Mesenchymal stem cell (in vitro differentiated cells and primary cell): Measurements from ENCODE around the gene ELMO1.

Experiments used
- DNase-seq: peaks from one replicate; pipeline ENCODE4 v3.0.0-alpha.2; 2013
- H2AFZ ChIP-seq: one replicate; pipeline ENCODE4 v1.6.1; 2013; ENCODE audit warnings: low read depth, mild to moderate bottlenecking, control low read depth, inconsistent platforms, low read length, moderate library complexity
- H2AK5ac ChIP-seq: 2 replicates; pipeline ENCODE4 v1.6.1; 2013; ENCODE audit warnings: low read length, moderate library complexity, mild to moderate bottlenecking, inconsistent platforms; ENCODE audit not compliant: severe bottlenecking
- H2BK120ac ChIP-seq: one replicate; pipeline ENCODE4 v1.6.1; 2013; ENCODE audit warnings: low read depth, mild to moderate bottlenecking, inconsistent platforms, low read length, moderate library complexity
- H2BK12ac ChIP-seq, 2 experiments: one replicate each; pipeline ENCODE4 v1.6.1; 2013; ENCODE audit warnings: inconsistent platforms in 2 of 2, low read length in 2 of 2, mild to moderate bottlenecking in 2 of 2, moderate library complexity in 2 of 2, control low read depth in 1 of 2
- H2BK15ac ChIP-seq: one replicate; pipeline ENCODE4 v1.6.1; 2013; ENCODE audit warnings: mild to moderate bottlenecking, low read depth, inconsistent platforms; ENCODE audit not compliant: poor library complexity, severe bottlenecking
- H2BK5ac ChIP-seq: 2 replicates; pipeline ENCODE4 v1.6.1; 2013; ENCODE audit warnings: low read depth, mild to moderate bottlenecking, low read length, control low read depth, inconsistent platforms; ENCODE audit not compliant: poor library complexity, severe bottlenecking
- H3K14ac ChIP-seq, 2 experiments: one replicate each; pipeline ENCODE4 v1.6.1; 2013; ENCODE audit warnings: inconsistent platforms in 2 of 2, low read length in 2 of 2, control low read depth in 1 of 2, mild to moderate bottlenecking in 1 of 2, moderate library complexity in 1 of 2
- H3K18ac ChIP-seq, 2 experiments: one replicate each; pipeline ENCODE4 v1.6.1; 2013; ENCODE audit warnings: inconsistent platforms in 2 of 2, low read length in 2 of 2, control low read depth in 1 of 2, low read depth in 1 of 2, mild to moderate bottlenecking in 1 of 2
- H3K23ac ChIP-seq, 2 experiments: one replicate each; pipeline ENCODE4 v1.6.1; 2013; ENCODE audit warnings: inconsistent platforms in 2 of 2, low read length in 2 of 2, mild to moderate bottlenecking in 2 of 2, moderate library complexity in 2 of 2, control low read depth in 1 of 2
- H3K27ac ChIP-seq: 2 replicates; pipeline ENCODE4 v1.5.1; 2013; ENCODE audit warnings: mild to moderate bottlenecking, moderate library complexity, low read length, control low read depth, inconsistent platforms; ENCODE audit not compliant: poor library complexity, severe bottlenecking
- H3K27me3 ChIP-seq, 2 experiments: 2 replicates each; pipeline versions ENCODE4 v1.6.1 to v1.7.0; 2013; ENCODE audit warnings: low read length in 2 of 2, mild to moderate bottlenecking in 2 of 2, moderate library complexity in 2 of 2, control low read depth in 1 of 2, inconsistent platforms in 1 of 2; ENCODE audit not compliant: control insufficient read depth in 1 of 2, insufficient read depth in 1 of 2
- H3K36me3 ChIP-seq, 2 experiments: 2 replicates each; pipeline versions ENCODE4 v1.6.1 to v1.7.0; 2013; ENCODE audit warnings: low read length in 2 of 2, control low read depth in 1 of 2, inconsistent platforms in 1 of 2, low read depth in 1 of 2, mild to moderate bottlenecking in 1 of 2; ENCODE audit not compliant: insufficient read depth in 2 of 2, control insufficient read depth in 1 of 2
- H3K4ac ChIP-seq, 2 experiments: one replicate each; pipeline ENCODE4 v1.6.1; 2013; ENCODE audit warnings: inconsistent platforms in 2 of 2, low read length in 2 of 2, mild to moderate bottlenecking in 2 of 2, moderate library complexity in 2 of 2, control low read depth in 1 of 2, low read depth in 1 of 2
- H3K4me1 ChIP-seq: 2 replicates; pipeline ENCODE4 v1.6.1; 2013; ENCODE audit warnings: low read depth, low read length, control low read depth; ENCODE audit not compliant: control insufficient read depth, insufficient read depth
- H3K4me2 ChIP-seq: 2 replicates; pipeline ENCODE4 v1.6.1; 2013; ENCODE audit warnings: low read length, mild to moderate bottlenecking, inconsistent platforms; ENCODE audit not compliant: poor library complexity, severe bottlenecking
- H3K4me3 ChIP-seq, 2 experiments: 2 replicates each; pipeline versions ENCODE4 v1.5.1 to v1.7.0; 2013; ENCODE audit warnings: low read length in 2 of 2, mild to moderate bottlenecking in 2 of 2, control low read depth in 1 of 2, low read depth in 1 of 2; ENCODE audit not compliant: insufficient read depth in 1 of 2
- H3K79me1 ChIP-seq: replicated peaks from 2 replicates; pipeline ENCODE4 v1.6.1; 2013; ENCODE audit warnings: mild to moderate bottlenecking, control low read depth, low read length, inconsistent platforms; ENCODE audit not compliant: poor library complexity, severe bottlenecking
- H3K9ac ChIP-seq: 2 replicates; pipeline ENCODE4 v1.7.0; 2013; ENCODE audit warnings: mild to moderate bottlenecking, low read length, moderate library complexity
- H3K9me3 ChIP-seq: 2 replicates; pipeline ENCODE4 v1.7.0; 2013; ENCODE audit warnings: mild to moderate bottlenecking, low read length; ENCODE audit not compliant: control insufficient read depth
- H4K8ac ChIP-seq: one replicate; pipeline ENCODE4 v1.6.1; 2013; ENCODE audit warnings: inconsistent platforms, mild to moderate bottlenecking, low read length, moderate library complexity
- H4K91ac ChIP-seq: one replicate; pipeline ENCODE4 v1.6.1; 2013; ENCODE audit warnings: mild to moderate bottlenecking, low read length, inconsistent platforms
- WGBS: methylation state at CpG from one replicate; pipeline ENCODE4 v1.1.7; 2013; ENCODE audit warnings: mixed read lengths; 5-methylcytosine and 5-hydroxymethylcytosine counted together

The ELMO1 gene

DNA sequence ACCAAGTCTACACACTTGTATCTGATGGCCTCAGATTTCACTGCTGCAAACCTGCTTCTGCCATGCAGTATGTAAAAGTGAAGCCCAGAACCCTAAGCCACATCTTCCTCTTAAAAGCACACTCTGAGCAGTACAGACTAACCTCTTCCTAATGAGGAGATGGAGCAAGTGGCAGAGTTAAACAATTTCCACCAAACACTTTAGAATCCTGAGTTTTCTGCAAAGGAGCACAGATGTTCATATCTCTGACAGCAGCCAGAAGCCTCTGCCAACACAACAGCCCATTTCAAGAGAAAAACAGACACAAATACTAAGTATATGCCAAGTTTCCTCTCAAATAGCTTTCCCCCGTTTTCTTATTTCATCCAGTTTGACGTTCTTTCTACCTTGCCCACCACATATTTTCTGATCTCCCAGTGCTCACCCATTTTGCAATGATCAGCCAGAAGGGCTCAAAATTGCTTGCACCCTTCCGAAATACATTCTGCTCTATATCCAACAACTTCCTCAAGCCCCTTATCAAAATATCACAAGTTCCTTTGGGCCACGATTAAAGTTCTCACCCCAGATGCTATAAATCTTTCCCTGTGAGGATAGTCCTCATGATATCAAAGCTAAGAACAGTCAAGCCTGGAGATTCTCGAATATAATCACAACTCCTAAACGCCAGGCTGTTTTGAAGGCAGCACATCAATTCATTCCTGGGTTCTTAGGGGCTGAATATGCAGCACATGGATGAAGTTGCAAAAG lies 27.5 kb downstream of the ELMO1 start:
- Histone ChIP-seq H2BK12ac (no peak overlapping the region), H3K9ac (no peak overlapping the region), H3K9me3 (no peaks in the 10 kb centered on the region), H3K23ac (no peak overlapping the region), H3K4me1 (no peaks in the 10 kb centered on the region), H3K4me3 (no peak overlapping the region), H3K27ac (no peak overlapping the region), H3K14ac (no peak overlapping the region), H3K27me3 (peaks cover 0 to 29% of the 10 kb centered on the region in 2 experiments), H3K4ac (no peak overlapping the region), H3K79me1 (no peaks in the 10 kb centered on the region), H2BK5ac (no peak overlapping the region), H3K4me2 (no peak overlapping the region), H3K36me3 (no peaks in the 10 kb centered on the region), H4K8ac (no peak overlapping the region), H2BK15ac (no peak overlapping the region), H4K91ac (no peak overlapping the region), H2BK120ac (no peak overlapping the region), H3K18ac (no peak overlapping the region), H2AK5ac (no peak overlapping the region), H2AFZ (no peak overlapping the region)
- WGBS: 85% methylated on average over 6 of the region's 6 CpGs
- no peak for DNase-seq

- Histone ChIP-seq H3K27me3 (peaks cover 0 to 29% of the 10 kb centered on the region in 2 experiments), H3K79me1 (no peaks in the 10 kb centered on the region), H4K8ac (no peak overlapping the region), H4K91ac (no peak overlapping the region), H2BK120ac (no peak overlapping the region), H3K23ac (no peak overlapping the region), H3K18ac (no peak overlapping the region), H2AFZ (no peak overlapping the region), H2BK5ac (no peak overlapping the region), H3K14ac (no peak overlapping the region), H3K27ac (no peak overlapping the region), H3K4me3 (no peak overlapping the region), H3K4me2 (no peak overlapping the region), H3K9ac (no peak overlapping the region), H3K4me1 (no peaks in the 10 kb centered on the region), H3K4ac (no peak overlapping the region), H3K36me3 (no peaks in the 10 kb centered on the region), H2BK12ac (no peak overlapping the region), H2AK5ac (no peak overlapping the region), H2BK15ac (no peak overlapping the region), H3K9me3 (no peaks in the 10 kb centered on the region)
- DNase-seq: no peak
Measured at GRCh38 chr7:37419496-37419895, 29.2 kb downstream of the ELMO1 start.

DNA sequence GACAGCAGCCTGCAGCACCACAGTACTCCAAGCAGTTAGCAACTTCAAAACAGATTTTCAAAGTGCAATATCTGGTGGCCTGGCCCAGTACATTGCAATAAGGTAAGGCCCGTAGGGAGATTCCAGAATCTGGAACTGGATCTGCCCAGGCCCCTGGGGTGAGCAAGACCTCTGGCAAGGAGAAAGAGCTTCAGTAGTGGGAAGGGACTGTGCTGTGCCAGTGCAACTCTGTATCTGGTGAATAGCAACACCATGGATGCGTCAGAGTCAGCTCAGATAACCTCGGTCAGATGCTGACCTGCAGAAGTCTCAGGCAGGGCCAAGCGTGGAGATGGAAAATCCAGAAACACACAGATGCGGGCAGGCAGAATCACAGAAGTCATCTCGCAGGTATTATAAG lies 30.3 kb downstream of the ELMO1 start:
- Histone ChIP-seq H2BK120ac (no peak overlapping the region), H3K36me3 (no peaks in the 10 kb centered on the region), H3K27me3 (peaks cover 0 to 23% of the 10 kb centered on the region in 2 experiments), H3K27ac (no peak overlapping the region), H3K4me1 (no peaks in the 10 kb centered on the region), H2BK15ac (no peak overlapping the region), H3K9me3 (no peaks in the 10 kb centered on the region), H3K9ac (no peak overlapping the region), H4K91ac (no peak overlapping the region), H3K79me1 (no peaks in the 10 kb centered on the region), H3K18ac (no peak overlapping the region), H2BK12ac (no peak overlapping the region), H3K4ac (no peak overlapping the region), H2AK5ac (no peak overlapping the region), H3K4me2 (no peak overlapping the region), H3K4me3 (no peak overlapping the region), H2BK5ac (no peak overlapping the region), H2AFZ (no peak overlapping the region), H3K14ac (no peak overlapping the region), H3K23ac (no peak overlapping the region), H4K8ac (no peak overlapping the region)
- WGBS: 86% methylated on average over 6 of the region's 6 CpGs
- no peak for DNase-seq

GRCh38 chr7:37417107-37417474 lies 31.6 kb downstream of the ELMO1 start:
- no peaks in the 10 kb centered on the region for H3K9me3 ChIP-seq
- no peak overlapping the region for H3K27ac ChIP-seq
- H2AFZ ChIP-seq: no peak overlapping the region
- no peak overlapping the region for H3K4me3 ChIP-seq
- peaks cover 0 to 23% of the 10 kb centered on the region in 2 experiments for H3K27me3 ChIP-seq
- H3K4ac ChIP-seq: no peak overlapping the region
- H2BK15ac ChIP-seq: no peak overlapping the region
- no peak overlapping the region for H3K18ac ChIP-seq
- H4K91ac ChIP-seq: no peak overlapping the region
- H3K14ac ChIP-seq: no peak overlapping the region
- H2BK120ac ChIP-seq: no peak overlapping the region
- no peak overlapping the region for H3K23ac ChIP-seq
- no peak overlapping the region for H3K4me2 ChIP-seq
- no peaks in the 10 kb centered on the region for H3K79me1 ChIP-seq
- no peak overlapping the region for H2AK5ac ChIP-seq
- H3K36me3 ChIP-seq: no peaks in the 10 kb centered on the region
- H3K4me1 ChIP-seq: no peaks in the 10 kb centered on the region
- no peak overlapping the region for H2BK12ac ChIP-seq
- no peak overlapping the region for H2BK5ac ChIP-seq
- H3K9ac ChIP-seq: no peak overlapping the region
- H4K8ac ChIP-seq: no peak overlapping the region
- WGBS: 78% methylated on average over 10 of the region's 10 CpGs
- DNase-seq: no peak
